NCI-H510A treated with DMSO at 0.1 percent for 48 hours (cell line): ENCODE measurements around the gene RAB6B.
"Not testable (repeated sequence)": the region's sequence is repeated elsewhere in the genome, so short reads cannot be mapped to it uniquely, and the experiment has no call there.

Experiments used
- DNase-seq: peaks from one replicate; lab custom pipeline; 2025; lab: John Stamatoyannopoulos, UW

The RAB6B gene

DNA sequence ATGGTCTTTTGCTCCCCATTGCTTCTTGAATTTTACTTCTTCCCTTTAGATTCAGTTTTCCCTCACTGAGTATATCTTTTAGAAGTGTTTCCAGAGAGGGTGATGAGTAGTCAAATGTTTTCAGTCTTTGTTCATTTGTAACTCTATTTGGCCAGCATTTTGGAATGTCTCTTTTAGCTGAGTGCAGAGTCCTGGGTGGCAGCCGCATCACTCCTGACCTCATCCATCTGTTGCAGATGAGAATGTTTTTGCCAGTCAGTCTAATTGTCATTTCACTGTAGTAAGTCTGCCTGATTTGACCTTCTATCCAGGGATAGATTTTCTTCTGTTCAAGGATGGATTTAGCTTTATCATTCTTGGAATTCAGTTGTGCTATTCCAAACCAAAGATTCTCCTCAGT is 82.8 kb downstream of the RAB6B start:
- DNase-seq = no peak

DNA sequence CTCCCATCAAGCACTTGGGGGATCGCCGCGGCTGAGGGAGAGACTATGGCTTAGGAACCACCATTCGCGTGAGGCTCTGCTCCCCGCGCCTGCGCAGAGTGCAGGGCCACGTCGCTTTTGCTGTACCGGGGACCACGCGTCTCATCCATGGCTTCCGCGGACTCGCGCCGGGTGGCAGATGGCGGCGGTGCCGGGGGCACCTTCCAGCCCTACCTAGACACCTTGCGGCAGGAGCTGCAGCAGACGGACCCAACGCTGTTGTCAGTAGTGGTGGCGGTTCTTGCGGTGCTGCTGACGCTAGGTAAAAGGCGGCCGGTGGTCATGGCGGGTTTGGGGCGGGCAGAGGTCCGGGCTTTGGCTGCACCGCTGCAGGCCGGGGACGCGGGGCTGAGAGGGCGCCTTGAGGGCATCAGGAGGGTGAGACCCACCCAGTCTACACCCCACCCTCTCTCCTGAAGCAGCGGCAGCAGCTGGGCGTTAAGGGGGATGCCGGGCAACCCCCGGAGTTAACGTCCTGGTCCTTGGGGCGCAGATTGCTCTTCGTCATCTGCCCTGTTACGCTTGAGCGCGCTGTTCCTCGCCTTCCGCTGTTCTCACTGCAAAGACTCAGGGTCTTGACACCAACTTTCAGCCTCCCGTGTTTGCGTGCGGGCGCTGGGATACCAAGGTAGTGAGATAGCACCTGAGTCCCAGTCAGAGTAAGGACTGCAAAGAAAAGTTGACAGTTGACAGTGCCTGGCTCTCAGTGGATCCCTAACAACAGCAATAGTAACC is 89.8 kb downstream of the RAB6B start, which contains the start of gene SRPRB:
TSS of gene SRPRB (plus strand) at position 114 of the 774 bp plus-strand sequence. CDS start at position 148, 34 bp downstream.
- peak; percentile 75 for DNase-seq

DNA sequence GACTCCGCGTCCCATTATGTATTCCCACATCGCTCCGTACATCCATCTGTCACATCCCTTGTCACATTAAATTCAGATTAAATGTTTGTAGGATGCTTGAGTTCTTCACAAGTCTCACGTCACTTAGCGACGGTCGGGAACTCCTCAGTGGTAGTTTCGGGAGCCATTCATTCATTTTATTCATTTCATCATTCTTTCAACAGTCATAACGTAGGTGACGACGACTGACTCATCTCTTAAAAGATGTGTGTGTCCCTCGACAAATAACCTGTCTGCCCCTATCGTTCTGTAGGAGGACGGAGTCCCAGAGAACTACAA is 90.3 kb downstream of the RAB6B start:
- no peak for DNase-seq

DNA sequence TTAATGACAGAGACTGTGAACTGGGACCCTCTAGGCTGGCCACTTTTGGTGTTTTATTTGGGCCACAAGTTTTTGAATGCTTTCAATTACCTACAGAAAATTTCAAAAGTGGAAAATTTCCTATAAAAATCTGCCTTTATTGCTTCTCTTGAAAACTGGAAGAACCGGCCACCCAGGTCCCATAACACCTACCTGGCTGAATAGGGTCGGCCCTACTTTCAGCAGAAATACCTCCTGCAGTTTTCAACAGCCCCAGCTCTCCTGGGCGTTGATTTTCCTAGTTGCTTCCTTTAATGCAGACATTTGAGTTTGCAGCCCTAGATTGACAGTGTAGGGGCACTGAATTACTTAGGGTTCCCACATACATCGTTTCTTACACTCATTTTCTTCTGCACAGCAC is 90.8 kb downstream of the RAB6B start:
- DNase-seq = no peak

DNA sequence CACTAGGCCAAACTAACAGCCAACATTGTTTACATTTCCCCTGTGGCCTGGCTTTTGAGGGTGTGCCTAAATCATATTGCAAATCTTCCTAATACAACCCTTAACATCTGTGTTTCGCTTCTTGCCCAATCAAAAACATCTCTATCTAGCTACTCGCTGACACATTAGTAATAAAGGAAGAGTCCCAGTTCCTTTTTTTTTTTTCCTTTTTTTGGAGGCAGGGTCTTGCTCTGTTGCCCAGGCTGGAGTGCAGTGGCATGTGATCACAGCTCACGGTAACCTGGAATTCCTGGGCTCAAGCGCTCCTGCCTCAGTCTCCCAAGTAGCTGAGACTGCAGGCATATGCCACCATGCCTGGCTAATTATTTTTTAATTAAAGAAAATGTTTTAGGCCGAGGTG is 92.2 kb downstream of the RAB6B start:
- no peak for DNase-seq

DNA sequence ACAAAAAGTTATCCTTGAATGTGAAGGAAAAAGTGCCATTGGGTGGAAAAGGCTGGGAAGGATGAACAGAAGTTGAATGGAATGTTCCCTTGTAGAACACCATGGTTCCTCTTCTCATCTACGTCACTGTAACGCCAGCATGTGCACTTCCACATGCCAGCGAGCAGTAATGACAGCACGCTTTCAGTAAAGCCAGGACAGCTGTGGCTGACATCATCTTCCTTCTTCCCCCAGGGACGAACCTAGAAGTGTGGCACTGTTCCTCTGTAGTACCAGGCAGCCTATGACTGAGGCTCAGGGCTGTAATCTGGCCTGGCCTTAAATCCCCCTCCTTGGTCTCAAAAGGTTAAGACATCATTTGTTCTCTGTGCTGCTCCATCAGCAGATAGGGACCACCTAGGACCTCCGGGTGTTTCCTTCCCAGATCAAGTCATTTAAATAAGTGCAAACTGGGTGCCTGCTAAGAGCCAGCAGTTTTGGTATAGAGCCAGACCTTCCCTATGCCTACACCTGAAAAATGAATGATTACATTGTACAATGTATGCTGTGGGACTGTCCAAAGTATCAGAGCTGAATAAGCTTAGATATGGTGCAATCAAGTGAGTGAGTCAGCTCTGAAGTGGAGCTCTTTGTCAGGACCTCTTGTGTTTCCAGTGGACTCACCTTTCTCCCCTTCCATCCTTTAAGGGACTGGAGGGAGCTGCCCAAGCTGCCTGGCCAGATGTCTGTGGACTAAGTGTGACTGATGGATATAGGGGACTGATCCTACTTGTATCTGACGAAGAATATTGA is 95.7 kb downstream of the RAB6B start:
- DNase-seq = no peak

DNA sequence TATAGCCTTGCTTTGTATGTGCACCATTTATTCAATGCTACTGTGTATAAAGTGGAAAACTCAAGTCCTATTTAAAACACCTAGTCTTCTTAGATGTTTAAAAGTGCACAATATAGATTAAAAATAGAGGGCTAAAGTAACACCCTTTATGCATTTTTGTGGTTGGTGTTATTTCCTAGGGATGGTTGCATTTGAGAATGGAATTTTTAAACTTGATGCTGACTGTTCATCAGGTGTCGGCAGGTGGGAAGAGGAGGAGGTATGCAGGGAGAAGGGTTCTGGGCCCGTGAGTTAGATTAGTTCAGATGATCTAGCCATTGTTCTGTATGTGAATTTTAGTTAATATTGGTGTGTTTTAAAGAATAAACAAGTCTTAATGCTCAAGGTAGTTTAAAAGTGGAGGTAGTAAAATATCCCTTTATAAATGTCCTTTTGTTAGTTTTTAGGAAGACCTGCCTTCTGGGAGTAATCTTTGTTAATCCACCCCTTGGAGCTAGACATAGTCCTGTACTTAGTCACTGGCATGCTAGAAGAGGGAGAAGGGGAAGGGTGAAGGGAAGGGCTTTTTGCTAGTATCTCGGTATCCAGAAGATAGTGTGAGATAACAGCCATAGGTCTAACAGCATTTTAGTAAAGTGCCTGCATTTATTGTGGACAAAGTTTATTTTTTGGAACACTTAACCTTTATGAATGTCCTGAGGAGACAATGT is 98.1 kb downstream of the RAB6B start:
- DNase-seq = no peak

DNA sequence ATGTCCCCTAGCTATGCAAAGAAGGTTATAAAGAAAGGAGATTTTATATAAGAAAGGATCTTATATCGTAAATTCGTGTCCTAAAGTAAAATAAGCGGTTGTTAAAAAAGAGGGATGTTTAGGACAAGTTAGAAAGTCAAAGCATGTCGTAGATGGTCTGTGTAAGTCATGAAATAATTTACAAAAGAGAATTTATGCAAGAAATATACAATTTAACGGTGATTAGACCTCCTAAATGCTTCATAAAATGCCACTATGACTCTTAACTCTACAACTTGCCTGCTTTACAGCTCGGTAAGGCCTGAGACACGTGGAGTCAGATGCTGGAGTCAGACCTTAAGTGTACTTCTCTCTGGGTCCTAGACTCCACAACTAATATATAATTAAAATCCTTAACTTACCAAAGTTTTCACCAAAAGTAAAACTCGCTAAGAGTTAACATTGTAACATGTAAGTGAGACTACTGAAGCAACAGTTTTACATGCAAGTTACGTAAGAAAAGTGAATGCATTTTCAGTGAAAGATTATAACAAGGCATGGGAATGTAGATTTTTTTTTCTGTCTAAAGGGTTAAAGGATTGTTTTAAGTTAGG is 103.4 kb downstream of the RAB6B start:
- DNase-seq = no peak

DNA sequence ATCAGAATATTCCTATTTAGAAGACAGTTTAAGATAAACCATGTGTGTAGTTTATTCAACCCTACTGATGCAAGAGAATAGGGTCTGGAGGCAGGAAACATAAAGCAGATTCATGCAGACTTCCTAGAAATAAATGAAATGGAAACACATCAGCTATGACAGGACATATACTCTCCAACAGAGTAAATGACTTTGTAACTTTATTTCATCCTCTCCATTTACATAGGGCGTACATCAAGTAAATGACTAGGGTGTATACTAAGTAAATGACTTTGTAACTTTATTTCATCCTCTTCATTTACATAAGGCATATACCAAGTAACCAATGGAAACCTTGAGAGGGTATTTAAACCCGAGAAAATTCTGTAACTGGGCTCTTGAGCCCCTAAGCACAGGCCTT is 107.7 kb downstream of the RAB6B start:
- no peak for DNase-seq

DNA sequence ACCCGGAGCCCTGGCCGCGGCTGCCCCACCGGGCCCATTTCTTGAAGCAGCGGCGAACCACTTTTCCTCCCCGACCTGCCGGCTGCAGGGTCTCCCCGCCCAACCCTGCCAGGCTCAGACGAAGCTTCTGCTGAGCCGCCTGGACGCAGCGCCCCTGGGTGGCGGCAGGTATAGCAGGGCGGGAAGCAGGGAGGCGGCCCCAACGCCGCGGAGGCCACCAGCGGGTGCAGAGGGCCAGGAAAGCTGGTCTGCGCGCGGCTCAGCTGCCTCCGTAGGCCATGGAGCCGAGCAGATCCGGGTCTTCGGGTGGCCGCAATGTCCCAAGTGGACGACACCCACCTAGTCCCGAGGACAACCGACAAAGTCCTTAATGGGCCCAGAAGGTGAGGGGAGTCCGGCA is 111.9 kb downstream of the RAB6B start:
- no peak for DNase-seq

DNA sequence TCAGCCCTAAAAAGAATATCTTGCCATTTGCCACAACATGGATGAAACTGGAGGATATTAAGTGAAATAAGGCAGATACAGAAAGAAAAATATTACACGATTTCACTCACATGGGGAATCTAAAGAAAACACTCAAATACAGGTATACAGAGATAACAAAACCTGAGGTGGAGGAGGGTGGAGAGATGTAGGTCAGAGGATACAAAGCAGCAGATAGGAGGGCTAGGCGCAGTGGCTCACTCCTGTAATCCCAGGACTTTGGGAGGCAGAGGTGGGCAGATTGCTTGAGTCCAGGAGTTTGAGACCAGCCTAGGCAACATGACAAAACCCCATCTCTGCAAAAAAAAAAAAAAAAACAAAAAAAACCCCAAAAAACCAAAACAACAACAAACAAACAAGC is 113.2 kb downstream of the RAB6B start:
- no peak for DNase-seq

DNA sequence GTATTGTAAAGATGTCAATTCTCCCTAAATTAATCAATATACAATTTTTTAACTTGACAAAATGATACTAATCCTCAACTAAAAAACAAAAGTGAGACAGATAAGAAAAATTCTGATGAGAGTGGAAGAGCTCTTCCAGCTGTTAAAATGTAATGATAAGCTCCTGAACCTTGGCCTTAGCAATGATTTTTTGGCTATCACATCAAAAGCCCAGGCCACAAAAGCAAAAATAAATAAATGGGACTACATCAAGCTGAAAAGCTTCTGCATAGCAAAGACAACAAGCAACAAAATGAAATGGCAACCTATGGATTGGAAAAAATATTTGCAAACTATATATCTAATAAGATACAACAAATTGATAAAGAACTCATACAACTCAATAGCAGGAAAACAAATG is 114.1 kb downstream of the RAB6B start:
- DNase-seq = no peak

DNA sequence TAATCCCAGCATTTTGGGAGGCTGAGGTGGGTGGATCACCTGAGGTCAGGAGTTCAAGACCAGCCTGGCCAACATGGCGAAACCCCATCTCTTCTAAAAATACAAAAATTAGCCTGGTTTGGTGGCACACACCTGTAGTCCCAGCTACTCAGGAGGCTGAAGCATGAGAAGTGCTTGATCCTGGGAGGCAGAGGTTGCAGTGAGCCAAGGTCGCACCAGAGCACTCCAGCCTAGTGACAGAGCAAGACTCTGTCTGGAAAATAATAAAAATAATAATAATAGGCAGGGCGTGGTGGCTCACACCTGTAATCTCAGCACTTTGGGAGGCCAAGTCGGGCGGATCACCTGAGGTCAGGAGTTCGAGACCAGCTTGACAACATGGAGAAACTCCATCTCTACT is 114.9 kb downstream of the RAB6B start:
- not testable (repeated sequence) for DNase-seq

DNA sequence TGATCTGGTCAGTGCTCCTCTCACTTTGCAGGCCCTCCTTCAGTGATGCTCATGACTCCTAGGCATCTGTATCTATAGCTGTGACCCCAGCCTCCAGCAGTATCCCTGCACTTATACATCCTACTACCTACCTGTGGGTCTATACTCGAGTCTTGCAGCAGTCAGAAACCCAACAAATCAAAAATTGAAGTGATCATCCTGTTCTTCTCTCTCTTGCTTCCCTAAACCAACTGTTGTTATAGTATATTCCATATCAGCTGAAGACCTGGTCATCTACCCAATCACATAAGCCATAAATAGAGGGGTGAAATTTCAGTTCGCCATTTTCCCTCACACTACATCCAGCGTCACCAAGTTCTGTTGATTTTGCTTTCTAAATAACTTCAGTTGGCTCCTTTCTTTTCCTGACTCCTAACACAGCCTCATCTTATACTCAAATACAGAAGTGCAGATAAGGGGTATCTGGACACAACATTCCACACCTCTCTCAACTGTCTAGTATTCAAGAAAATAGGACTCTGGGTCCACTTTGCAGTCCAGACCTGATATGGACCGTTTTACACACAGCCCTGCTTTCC is 116.0 kb downstream of the RAB6B start:
- DNase-seq = no peak

DNA sequence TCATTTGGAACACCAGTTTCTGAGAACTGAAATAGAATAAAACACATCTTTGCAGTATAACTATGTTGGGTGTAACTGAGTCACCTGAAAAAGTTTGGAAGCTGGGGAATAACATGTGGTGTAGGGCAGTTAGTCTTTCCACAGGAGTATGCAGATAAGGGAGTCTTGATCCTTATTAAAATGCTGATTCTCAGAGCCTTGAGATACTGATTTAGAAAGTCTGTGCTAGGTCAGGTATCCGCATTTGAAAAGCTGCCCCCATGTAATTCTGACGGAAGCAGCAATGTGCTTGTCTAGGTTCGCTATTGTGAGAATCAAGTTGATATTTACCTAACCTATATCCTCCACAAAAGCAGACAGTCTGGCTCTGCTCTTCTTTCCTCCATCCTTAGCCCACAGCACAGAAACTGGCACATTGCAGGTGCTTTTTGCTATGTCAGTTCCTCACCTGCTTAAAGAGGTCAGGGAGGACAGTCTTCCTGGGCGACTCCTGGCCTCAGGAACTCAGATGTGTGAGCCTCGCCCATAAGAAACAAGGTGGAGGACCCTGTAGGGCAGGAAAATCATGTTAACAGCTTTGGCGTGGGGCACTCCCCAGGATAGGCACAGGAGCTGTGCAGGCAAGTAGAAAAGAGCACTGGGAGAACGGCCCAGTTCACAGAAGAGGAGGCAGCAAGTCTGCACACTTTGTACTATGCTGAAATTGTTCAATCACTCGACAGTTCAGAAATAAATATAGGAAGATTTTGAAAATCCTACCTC is 117.7 kb downstream of the RAB6B start:
- DNase-seq = no peak

DNA sequence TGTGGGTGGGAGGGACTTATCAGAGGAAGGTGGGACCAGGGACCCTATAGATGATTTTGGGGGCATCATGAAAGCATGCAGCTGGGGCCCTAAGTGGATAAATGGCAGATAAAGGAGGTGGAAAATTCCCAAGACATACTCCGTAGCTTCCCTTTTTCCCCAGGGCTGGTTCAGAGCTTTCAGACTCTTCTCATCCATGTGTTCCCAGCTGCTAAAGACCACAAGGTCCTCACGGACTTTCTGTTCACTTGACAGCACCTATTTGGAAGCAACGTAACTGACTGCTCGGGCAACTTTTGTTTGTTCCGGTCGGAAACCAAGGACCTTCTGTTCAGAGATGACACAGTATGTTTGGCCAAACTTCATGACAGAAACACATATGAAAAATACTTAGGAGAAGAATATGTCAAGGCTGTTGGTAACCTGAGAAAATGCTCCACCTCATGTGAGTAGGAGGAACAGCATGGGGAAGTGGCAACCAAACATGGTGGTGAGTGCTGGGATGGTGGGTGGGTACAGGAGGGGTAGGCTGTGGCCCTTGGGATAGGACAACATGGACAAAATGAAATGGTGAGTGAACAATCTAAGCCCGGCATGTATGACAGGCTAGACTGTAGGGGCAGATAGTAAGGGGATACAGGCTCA is 118.8 kb downstream of the RAB6B start:
- no peak for DNase-seq

DNA sequence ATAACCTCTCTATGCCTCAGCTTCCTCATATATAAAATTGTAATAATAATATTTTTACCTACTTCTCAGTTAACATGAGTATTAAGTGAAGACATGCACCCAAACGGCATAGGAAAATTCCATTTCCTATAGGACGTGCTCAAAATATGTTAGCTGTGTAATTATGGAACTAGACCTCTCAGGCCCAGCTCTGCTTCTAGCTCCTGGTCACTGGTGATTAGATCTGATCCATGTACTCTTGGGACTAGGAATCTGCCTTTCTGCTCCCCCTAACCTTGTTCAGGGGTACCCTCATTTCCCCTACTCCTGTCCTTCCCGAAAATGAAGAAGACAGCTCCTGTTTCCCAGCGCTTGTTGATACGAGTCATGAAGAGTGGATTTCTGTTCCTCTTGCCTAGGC is 119.8 kb downstream of the RAB6B start:
- no peak for DNase-seq

DNA sequence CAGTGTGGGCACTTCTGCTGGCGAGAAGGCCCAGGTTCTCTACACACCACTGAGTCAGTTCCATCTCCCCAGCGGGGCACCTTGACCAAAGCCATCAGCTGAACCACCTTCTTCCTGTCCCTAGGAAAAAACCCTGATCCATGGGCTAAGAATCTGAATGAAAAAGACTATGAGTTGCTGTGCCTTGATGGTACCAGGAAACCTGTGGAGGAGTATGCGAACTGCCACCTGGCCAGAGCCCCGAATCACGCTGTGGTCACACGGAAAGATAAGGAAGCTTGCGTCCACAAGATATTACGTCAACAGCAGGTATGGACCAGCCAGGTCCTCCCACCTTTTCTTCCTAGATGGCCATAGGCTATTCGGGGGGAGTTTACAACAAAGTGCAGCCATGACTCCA is 120.4 kb downstream of the RAB6B start:
- no peak for DNase-seq
